Measurements from ENCODE around the gene SDHA.

DNA sequence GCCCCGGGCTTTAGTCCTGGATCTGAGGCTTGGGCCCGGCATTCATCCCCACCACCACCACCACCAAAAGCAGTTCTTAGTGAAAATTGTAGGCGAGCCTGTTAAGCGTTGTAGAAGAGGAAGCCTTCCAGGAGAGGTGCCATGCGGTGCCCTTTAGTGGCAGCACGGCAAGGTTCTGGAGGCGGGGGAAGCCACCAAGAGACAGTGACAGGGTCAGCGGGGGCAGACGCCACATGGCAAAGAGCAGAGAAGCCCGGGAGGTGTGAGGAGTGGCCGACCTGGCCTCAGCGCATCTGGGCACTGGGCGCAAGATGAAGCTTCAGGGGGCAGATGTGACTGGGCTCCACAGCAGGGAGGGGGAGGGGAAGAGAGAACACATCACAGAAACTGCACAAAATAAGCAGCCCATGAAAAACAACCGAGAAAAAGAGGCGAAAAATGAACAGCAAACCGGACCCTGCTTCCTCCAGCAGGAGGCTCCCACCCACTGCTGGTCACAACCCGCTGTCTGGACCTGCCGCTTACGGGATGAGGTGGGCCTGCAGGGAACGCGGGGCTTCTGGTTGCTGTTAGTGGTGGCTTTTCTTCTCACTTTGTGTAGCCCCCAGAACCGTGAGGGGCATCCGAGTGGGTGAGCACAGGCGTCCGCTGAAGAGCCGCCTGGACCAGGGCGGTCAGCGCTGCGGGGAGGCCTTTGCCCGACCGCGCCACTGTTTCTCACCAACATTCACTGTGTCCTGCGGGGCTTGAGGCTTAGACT, 22.5 kb upstream of the SDHA start:
- TF ChIP-seq, protein P1, sequence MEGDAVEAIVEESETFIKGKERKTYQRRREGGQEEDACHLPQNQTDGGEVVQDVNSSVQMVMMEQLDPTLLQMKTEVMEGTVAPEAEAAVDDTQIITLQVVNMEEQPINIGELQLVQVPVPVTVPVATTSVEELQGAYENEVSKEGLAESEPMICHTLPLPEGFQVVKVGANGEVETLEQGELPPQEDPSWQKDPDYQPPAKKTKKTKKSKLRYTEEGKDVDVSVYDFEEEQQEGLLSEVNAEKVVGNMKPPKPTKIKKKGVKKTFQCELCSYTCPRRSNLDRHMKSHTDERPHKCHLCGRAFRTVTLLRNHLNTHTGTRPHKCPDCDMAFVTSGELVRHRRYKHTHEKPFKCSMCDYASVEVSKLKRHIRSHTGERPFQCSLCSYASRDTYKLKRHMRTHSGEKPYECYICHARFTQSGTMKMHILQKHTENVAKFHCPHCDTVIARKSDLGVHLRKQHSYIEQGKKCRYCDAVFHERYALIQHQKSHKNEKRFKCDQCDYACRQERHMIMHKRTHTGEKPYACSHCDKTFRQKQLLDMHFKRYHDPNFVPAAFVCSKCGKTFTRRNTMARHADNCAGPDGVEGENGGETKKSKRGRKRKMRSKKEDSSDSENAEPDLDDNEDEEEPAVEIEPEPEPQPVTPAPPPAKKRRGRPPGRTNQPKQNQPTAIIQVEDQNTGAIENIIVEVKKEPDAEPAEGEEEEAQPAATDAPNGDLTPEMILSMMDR (IDR thresholded peaks at IDR 0.05), result no peak
- no peak for TF ChIP-seq POLR2A (IDR thresholded peaks at IDR 0.05)
